Stimulated activated CD8-positive, alpha-beta memory T cell treated with anti-CD3 and anti-CD28 coated beads, Interleukin-7, amount 100 ng/mL, for 4 hours (primary cell): ENCODE data around the gene TBC1D22A.

Experiments used
- DNase-seq, 2 donors: peaks; one replicate each; pipeline ENCODE4 v3.0.0-alpha.2; 2020; ENCODE audit warnings: low read depth in 2 of 2

Gene TBC1D22A

GRCh38 chr22:46737105-46737975 lies 25.1 kb upstream of the TBC1D22A start:
- DNase-seq, result peak in 1 of 2 donors; percentile 28

- DNase-seq, result peak in 1 of 2 donors; percentile 72
Observed at GRCh38 chr22:46737976-46738646, 24.3 kb upstream of the TBC1D22A start, which contains the start of gene CERK. CERK (minus strand) TSS chr22:46738252; CDS start chr22:46738148, 104 bp downstream.

GRCh38 chr22:46738647-46739093 lies 23.8 kb upstream of the TBC1D22A start:
- DNase-seq, result no peak

- DNase-seq, result peak in 1 of 2 donors; percentile 76
Observed at GRCh38 chr22:46739094-46739870, 23.2 kb upstream of the TBC1D22A start.

- DNase-seq, result no peak
Observed at GRCh38 chr22:46740910-46741780, 21.3 kb upstream of the TBC1D22A start.

- DNase-seq, result no peak
Observed at GRCh38 chr22:46741974-46742519, 20.4 kb upstream of the TBC1D22A start.

- DNase-seq, result no peak
Observed at GRCh38 chr22:46742576-46743221, 19.8 kb upstream of the TBC1D22A start.

- DNase-seq, result no peak
Observed at GRCh38 chr22:46744581-46744980, 17.9 kb upstream of the TBC1D22A start.

- DNase-seq, result no peak
Observed at GRCh38 chr22:46746192-46746591, 16.3 kb upstream of the TBC1D22A start.

- DNase-seq, result no peak
Observed at GRCh38 chr22:46746620-46747019, 15.8 kb upstream of the TBC1D22A start.

- DNase-seq, result no peak
Observed at GRCh38 chr22:46747646-46748045, 14.8 kb upstream of the TBC1D22A start.

GRCh38 chr22:46748206-46748907 lies 14.1 kb upstream of the TBC1D22A start:
- DNase-seq, result no peak

GRCh38 chr22:46748908-46749675 lies 13.4 kb upstream of the TBC1D22A start:
- DNase-seq, result peak in 1 of 2 donors; percentile 27

GRCh38 chr22:46749682-46750529 lies 12.5 kb upstream of the TBC1D22A start:
- no peak for DNase-seq

GRCh38 chr22:46750530-46750800 lies 12.0 kb upstream of the TBC1D22A start:
- DNase-seq, result no peak

GRCh38 chr22:46750863-46751443 lies 11.5 kb upstream of the TBC1D22A start:
- no peak for DNase-seq

GRCh38 chr22:46752286-46752987 lies 10.0 kb upstream of the TBC1D22A start:
- DNase-seq, result no peak
